Cardiac fibroblast (primary cell): Measurements from ENCODE around the gene DDAH1.
"Not testable (repeated sequence)": the region's sequence is repeated elsewhere in the genome, so short reads cannot be mapped to it uniquely, and the experiment has no call there.

Source experiments
- DNase-seq, 2 donors: peaks; one replicate each; pipeline versions ENCODE4 v3.0.0 to v3.0.0-alpha.2; 2010; ENCODE audit warnings: low read depth in 2 of 2
- H3K4me3 ChIP-seq, 2 donors: replicated peaks in 1 of 2; 1 replicate in 1 of 2; 2 replicates in 1 of 2; pipeline ENCODE4 v1.5.1; 2011; ENCODE audit warnings: low read depth in 2 of 2, low read length in 2 of 2, mild to moderate bottlenecking in 2 of 2, moderate library complexity in 1 of 2
- TF ChIP-seq, protein P1 (sequence below): IDR thresholded peaks from one replicate; pipeline ENCODE4 v1.5.1; 2011; ENCODE audit warnings: low read depth, mild to moderate bottlenecking, low read length, inconsistent platforms

Gene DDAH1

DNA sequence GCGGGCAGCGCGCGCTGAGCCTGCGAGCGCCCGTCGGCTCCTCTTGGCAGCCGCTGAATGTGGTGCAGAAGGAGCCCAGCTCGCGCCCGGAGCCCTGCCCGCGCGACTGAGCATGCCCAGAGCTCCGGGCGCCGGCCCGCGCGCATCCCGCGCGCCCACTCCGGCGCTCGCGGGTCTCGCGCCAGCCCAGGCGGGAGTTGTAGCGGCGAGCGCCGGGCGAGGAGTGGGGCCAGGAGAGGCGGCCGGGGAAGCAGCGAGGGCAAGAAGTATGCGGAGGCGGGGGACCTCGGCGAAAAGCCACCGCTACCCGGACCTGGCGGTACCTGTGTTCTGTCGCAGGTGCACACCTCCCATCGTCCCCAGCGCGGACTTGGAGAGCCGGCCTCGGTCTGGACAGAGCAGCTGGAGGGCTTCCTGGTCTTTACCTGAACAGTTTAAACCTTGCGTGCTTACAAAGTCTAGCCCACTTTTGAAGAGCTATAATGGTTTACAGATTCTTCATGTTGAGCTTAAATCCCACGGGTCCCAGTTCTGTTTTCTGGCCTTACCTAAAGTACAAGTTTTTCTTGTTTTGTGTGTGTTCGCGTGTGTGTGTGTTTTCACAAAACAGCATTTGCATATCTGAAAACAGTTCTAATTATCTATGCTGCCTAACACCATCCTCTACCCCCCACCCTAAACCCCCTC is at the start of gene DDAH1:
Gene DDAH1 (minus strand): TSS at position 61 of the 687 bp plus-strand sequence. CDS start 114 bp downstream, outside the sequence.
- peak within 1 kb of the TSS; percentile 80 to 82 for H3K4me3 ChIP-seq
- DNase-seq: peak; percentile 55 to 75
- TF ChIP-seq, protein P1, sequence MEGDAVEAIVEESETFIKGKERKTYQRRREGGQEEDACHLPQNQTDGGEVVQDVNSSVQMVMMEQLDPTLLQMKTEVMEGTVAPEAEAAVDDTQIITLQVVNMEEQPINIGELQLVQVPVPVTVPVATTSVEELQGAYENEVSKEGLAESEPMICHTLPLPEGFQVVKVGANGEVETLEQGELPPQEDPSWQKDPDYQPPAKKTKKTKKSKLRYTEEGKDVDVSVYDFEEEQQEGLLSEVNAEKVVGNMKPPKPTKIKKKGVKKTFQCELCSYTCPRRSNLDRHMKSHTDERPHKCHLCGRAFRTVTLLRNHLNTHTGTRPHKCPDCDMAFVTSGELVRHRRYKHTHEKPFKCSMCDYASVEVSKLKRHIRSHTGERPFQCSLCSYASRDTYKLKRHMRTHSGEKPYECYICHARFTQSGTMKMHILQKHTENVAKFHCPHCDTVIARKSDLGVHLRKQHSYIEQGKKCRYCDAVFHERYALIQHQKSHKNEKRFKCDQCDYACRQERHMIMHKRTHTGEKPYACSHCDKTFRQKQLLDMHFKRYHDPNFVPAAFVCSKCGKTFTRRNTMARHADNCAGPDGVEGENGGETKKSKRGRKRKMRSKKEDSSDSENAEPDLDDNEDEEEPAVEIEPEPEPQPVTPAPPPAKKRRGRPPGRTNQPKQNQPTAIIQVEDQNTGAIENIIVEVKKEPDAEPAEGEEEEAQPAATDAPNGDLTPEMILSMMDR: no peak

DNA sequence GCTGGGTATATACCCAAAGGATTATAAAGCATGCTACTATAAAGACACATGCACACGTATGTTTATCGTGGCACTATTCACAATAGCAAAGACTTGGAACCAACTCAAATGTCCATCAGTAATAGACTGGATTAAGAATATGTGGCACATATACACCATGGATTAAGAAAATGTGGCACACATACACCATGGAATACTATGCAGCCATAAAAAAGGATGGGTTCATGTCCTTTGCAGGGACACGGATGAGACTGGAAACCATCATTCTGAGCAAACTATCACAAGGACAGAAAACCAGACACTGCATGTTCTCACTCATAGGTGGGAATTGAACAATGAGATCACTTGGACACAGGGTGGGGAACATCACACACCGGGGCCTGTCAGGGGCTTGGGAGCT is 49.0 kb upstream of the DDAH1 start:
- not testable (repeated sequence) for DNase-seq, H3K4me3 ChIP-seq

DNA sequence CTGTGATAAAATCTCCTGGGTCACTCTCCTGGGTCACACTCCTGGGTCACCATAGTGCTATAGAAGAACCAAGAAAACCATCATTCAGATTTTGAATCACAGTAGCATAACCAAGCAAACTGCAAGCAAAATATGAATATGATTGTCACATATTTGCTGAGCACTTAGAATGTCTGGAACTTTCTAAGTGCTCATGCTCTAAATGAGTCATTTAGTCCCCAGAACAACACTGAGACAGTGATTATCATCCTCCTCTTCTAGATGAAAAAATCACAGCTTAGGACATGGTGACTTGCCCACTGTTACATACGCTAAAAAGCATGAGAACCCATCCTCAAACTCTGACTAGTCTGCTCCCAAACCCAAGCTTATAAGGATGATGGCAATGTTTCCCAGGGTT is 39.5 kb upstream of the DDAH1 start:
- peak in 1 of 2 donors; percentile 50 for DNase-seq
- TF ChIP-seq, protein P1: no peak
- H3K4me3 ChIP-seq: no peak overlapping the region

DNA sequence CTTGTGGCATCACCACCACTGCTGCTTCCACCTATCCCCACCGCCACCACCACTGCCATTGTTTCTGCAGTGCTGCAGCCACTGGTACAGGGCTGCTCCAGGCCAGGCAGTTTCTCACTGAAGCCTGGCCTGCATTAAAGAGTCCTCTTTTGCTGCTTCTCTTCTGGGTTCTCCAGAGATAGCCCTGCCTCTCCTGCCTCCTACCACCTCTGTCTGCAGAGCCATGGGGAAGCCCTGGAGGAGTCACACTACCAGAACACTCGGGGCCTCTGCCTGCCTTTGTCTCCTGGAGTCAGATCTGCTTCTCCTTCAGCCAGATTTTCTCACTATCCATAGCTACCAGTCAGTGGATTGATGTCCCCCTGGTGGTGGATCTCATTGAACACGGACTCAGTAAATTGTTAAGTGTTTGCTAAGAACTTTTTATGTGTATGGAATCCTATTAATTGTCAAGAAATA is 37.7 kb upstream of the DDAH1 start:
- TF ChIP-seq, protein P1: peak; percentile 65
- peak; percentile 86 to 90 for DNase-seq
- no peak overlapping the region for H3K4me3 ChIP-seq

DNA sequence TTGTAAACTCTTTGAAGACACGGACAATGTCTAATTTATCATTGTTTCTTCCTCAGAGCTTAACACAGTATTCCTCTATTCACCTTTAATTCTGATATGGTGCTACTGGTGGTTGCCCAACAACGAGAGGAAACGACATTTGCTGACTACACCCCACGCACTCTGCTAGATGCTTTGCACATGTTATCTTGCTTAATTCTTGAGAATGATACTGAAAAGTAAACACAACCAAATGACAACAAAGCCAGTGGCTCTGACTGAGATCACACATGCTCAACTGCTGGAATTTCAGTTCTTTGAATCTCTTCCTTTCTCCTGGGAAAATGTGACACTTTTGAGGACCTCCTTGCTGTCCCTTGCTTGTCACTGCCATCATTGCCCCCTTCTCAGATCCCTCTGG is 37.2 kb upstream of the DDAH1 start:
- no peak overlapping the region for H3K4me3 ChIP-seq
- DNase-seq: peak; percentile 71 to 72
- TF ChIP-seq, protein P1: no peak

DNA sequence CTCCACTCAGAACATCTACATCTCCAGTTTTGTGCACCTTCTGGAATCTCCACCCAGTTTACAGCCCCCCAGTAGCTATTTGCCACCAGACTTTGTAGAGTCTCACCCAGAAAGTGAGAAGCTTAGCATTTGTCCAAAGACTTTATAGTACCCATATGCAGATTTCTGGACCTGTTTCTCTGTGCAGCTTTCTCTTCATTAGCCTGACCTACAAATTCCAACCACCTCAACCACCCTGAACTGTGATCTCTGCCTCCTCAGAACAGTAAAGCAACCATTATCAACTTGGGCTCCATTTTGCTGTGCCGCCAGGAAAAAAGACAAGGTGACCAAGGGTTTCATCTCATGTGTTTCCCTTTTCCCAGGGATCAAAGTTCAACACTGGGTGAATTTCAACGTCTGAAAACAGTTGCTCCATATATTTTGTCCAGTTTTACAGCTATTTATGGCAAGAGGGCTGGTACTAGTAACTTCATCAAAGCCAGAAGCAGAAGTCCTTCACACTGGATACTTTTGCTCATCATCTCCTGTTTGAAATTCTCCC is 36.5 kb upstream of the DDAH1 start:
- TF ChIP-seq, protein P1: no peak
- H3K4me3 ChIP-seq: no peak overlapping the region
- DNase-seq: no peak

DNA sequence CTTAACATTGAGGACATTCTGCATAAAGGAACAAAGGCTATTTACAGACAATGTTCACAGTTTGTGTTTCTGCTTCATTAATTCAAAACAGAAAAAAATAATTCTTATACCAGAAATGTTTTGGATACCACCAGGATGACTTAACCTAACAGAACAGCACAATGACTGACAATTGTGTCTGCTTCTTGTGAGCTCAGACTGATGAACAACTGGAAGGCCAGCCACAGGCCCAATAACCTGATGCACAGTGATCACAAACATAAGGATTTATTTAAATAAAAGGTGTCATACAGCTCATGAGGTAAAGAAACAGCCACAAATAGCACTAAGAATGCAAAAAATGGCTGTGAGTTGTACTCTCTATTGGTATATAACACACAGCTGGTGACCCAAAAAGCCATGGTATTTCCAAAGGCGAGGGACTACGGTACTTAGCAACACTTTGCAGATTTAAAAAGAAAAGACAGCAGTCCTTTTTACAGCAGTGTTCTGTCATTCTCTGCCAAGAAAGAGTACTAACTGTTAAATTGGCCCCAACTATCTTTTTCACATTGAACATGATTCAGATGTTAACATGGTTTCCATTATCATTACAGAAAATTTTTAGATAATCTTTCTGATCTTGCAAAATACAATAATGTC is 32.1 kb upstream of the DDAH1 start:
- peak in 1 of 2 donors; percentile 38 for DNase-seq

More for the DNA sequence above, 32.1 kb upstream of the DDAH1 start:
- TF ChIP-seq, protein P1: no peak
- H3K4me3 ChIP-seq: no peak overlapping the region
